H9 (cell line): ENCODE results near the gene TRPV3. TPM values are rescaled to one million over a fixed set of nuclear protein-coding genes. Genes with fewer than 3 reads are reported as not detected.

Source experiments
- DNase-seq: peaks from one replicate; pipeline ENCODE4 v3.0.0-alpha.2; 2017
- H2AFZ ChIP-seq: one replicate; pipeline ENCODE4 v1.6.1; 2013; ENCODE audit warnings: mild to moderate bottlenecking, low read length, control low read depth, moderate library complexity
- H2AK5ac ChIP-seq: 2 replicates; pipeline ENCODE4 v1.6.1; 2013; ENCODE audit warnings: low read length, control low read depth, mixed read lengths; ENCODE audit not compliant: insufficient read length
- H2BK120ac ChIP-seq: one replicate; pipeline ENCODE4 v1.6.1; 2013; ENCODE audit warnings: low read depth, mild to moderate bottlenecking, low read length, control low read depth, inconsistent platforms; ENCODE audit not compliant: poor library complexity, severe bottlenecking
- H2BK12ac ChIP-seq: 2 replicates; pipeline ENCODE4 v1.6.1; 2013; ENCODE audit warnings: low read length, control low read depth, mixed read lengths, low read depth; ENCODE audit not compliant: insufficient read length
- H2BK15ac ChIP-seq: 2 replicates; pipeline ENCODE4 v1.6.1; 2013; ENCODE audit warnings: low read depth, low read length, control low read depth
- H2BK20ac ChIP-seq: one replicate; pipeline ENCODE4 v1.6.1; 2013; ENCODE audit warnings: low read depth, mild to moderate bottlenecking, low read length, control low read depth, inconsistent platforms; ENCODE audit not compliant: poor library complexity, severe bottlenecking
- H2BK5ac ChIP-seq: 2 replicates; pipeline ENCODE4 v1.6.1; 2013; ENCODE audit warnings: low read length, control low read depth, mixed read lengths; ENCODE audit not compliant: insufficient read length
- H3K14ac ChIP-seq: 2 replicates; pipeline ENCODE4 v1.6.1; 2013; ENCODE audit warnings: low read length, control low read depth; ENCODE audit not compliant: insufficient read depth
- H3K18ac ChIP-seq: 2 replicates; pipeline ENCODE4 v1.6.1; 2013; ENCODE audit warnings: low read depth, mild to moderate bottlenecking, mixed read lengths, low read length, control low read depth; ENCODE audit not compliant: insufficient read length
- H3K23ac ChIP-seq: 2 replicates; pipeline ENCODE4 v1.6.1; 2013; ENCODE audit warnings: low read length, control low read depth, mixed read lengths, low read depth; ENCODE audit not compliant: insufficient read length
- H3K23me2 ChIP-seq: 2 replicates; pipeline ENCODE4 v1.6.1; 2013; ENCODE audit warnings: low read depth, mild to moderate bottlenecking, mixed read lengths, low read length, control low read depth; ENCODE audit not compliant: insufficient read length, poor library complexity, severe bottlenecking
- H3K27ac ChIP-seq: 2 replicates; pipeline ENCODE4 v1.5.1; 2013; ENCODE audit warnings: low read length, control low read depth, mixed read lengths, low read depth; ENCODE audit not compliant: insufficient read length
- H3K27me3 ChIP-seq: 2 replicates; pipeline ENCODE4 v1.6.1; 2013; ENCODE audit warnings: low read length, control low read depth, inconsistent platforms; ENCODE audit not compliant: insufficient read depth
- H3K4ac ChIP-seq: 2 replicates; pipeline ENCODE4 v1.6.1; 2013; ENCODE audit warnings: low read depth, mild to moderate bottlenecking, control low read depth, inconsistent platforms, low read length, moderate library complexity
- H3K4me1 ChIP-seq: 2 replicates; pipeline ENCODE4 v1.6.1; 2013; ENCODE audit warnings: low read length, control low read depth, inconsistent platforms; ENCODE audit not compliant: insufficient read depth
- H3K4me2 ChIP-seq: 2 replicates; pipeline ENCODE4 v1.6.1; 2013; ENCODE audit warnings: low read length, control low read depth, mixed read lengths; ENCODE audit not compliant: insufficient read length, insufficient read depth
- H3K56ac ChIP-seq: 2 replicates; pipeline ENCODE4 v1.6.1; 2013; ENCODE audit warnings: low read depth, mild to moderate bottlenecking, mixed read lengths, low read length, control low read depth; ENCODE audit not compliant: insufficient read length
- H3K79me1 ChIP-seq: 2 replicates; pipeline ENCODE4 v1.6.1; 2013; ENCODE audit warnings: low read depth, mild to moderate bottlenecking, moderate library complexity, low read length, control low read depth, inconsistent platforms; ENCODE audit not compliant: insufficient read depth, poor library complexity, severe bottlenecking
- H3K79me2 ChIP-seq: 2 replicates; pipeline ENCODE4 v1.6.1; 2013; ENCODE audit warnings: low read length, control low read depth, inconsistent platforms; ENCODE audit not compliant: insufficient read depth
- H3K9ac ChIP-seq: 2 replicates; pipeline ENCODE4 v1.6.1; 2013; ENCODE audit warnings: low read length, control low read depth, mixed read lengths; ENCODE audit not compliant: insufficient read length; ENCODE audit errors: extremely low read depth
- H3K9me3 ChIP-seq: one replicate; pipeline ENCODE4 v1.6.1; 2013; ENCODE audit warnings: low read depth, low read length, inconsistent platforms; ENCODE audit not compliant: control insufficient read depth
- H3T11ph ChIP-seq: one replicate; pipeline ENCODE4 v1.6.1; 2013; ENCODE audit warnings: mild to moderate bottlenecking, low read length, control low read depth, inconsistent platforms
- H4K20me1 ChIP-seq: one replicate; pipeline ENCODE4 v1.6.1; 2013; ENCODE audit not compliant: control insufficient read depth, insufficient read length, insufficient read depth
- H4K5ac ChIP-seq: 2 replicates; pipeline ENCODE4 v1.6.1; 2013; ENCODE audit warnings: low read depth, mild to moderate bottlenecking, mixed read lengths, low read length, control low read depth; ENCODE audit not compliant: insufficient read length
- H4K8ac ChIP-seq: replicated peaks from 2 replicates; pipeline ENCODE4 v1.6.1; 2013; ENCODE audit warnings: low read length, control low read depth, mixed read lengths, low read depth; ENCODE audit not compliant: insufficient read length
- H4K91ac ChIP-seq: 2 replicates; pipeline ENCODE4 v1.6.1; 2013; ENCODE audit warnings: low read depth, mild to moderate bottlenecking, moderate library complexity, mixed read lengths, low read length, control low read depth; ENCODE audit not compliant: insufficient read length
- H3K27ac Mint-ChIP-seq, 3 experiments: 2 replicates in 2 of 3; 3 replicates in 1 of 3; pipeline ENCODE4 v1.8.0; 2020 to 2021; ENCODE audit warnings: mixed read lengths in 3 of 3, mild to moderate bottlenecking in 1 of 3, moderate library complexity in 1 of 3
- H3K27me3 Mint-ChIP-seq: 2 replicates; pipeline ENCODE4 v1.8.0; 2021; ENCODE audit warnings: low read depth, mild to moderate bottlenecking, moderate library complexity, mixed read lengths
- H3K36me3 Mint-ChIP-seq, 3 experiments: 2 replicates in 2 of 3; 3 replicates in 1 of 3; pipeline ENCODE4 v1.8.0; 2020 to 2021; ENCODE audit warnings: low read depth in 3 of 3, mixed read lengths in 3 of 3; ENCODE audit not compliant: insufficient read depth in 1 of 3
- H3K4me1 Mint-ChIP-seq, 2 experiments: 2 replicates each; pipeline ENCODE4 v1.8.0; 2020; ENCODE audit warnings: mixed read lengths in 2 of 2
- H3K4me3 Mint-ChIP-seq, 2 experiments: 2 replicates in 1 of 2; 3 replicates in 1 of 2; pipeline ENCODE4 v1.8.0; 2020 to 2021; ENCODE audit warnings: mild to moderate bottlenecking in 2 of 2, mixed read lengths in 2 of 2, moderate library complexity in 1 of 2
- H3K9me3 Mint-ChIP-seq, 2 experiments: 2 replicates in 1 of 2; 3 replicates in 1 of 2; pipeline ENCODE4 v1.8.0; 2020; ENCODE audit warnings: mild to moderate bottlenecking in 2 of 2, mixed read lengths in 2 of 2, moderate library complexity in 1 of 2
- WGBS: extraction: QIAGEN DNeasy Blood & Tissue Kit; methylation state at CpG from one replicate; pipeline ENCODE4 v1.1.7; 2013; ENCODE audit warnings: missing lambda C conversion rate, low lambda C conversion rate, mixed read lengths; ENCODE audit not compliant: insufficient read length; ENCODE audit errors: extremely low coverage; 5-methylcytosine and 5-hydroxymethylcytosine counted together
- total RNA-seq: library from RNA; stranded (reverse); gene quantifications from 2 replicates; pipeline ENCODE4 v1.2.1, GENCODE V29; 2021
- TF ChIP-seq, protein P1 (sequence below): fragments of 200-600 bp; sonication (generic); conservative IDR thresholded peaks from 3 replicates; pipeline ENCODE4 v1.8.0; 2021; ENCODE audit warnings: antibody characterized with exemption, mild to moderate bottlenecking

The TRPV3 gene
- total RNA-seq, 1 experiment from 2014 or later, result 0.63 TPM

- no peak overlapping the region for H2BK20ac ChIP-seq
- H2AFZ ChIP-seq, result no peak overlapping the region
- H4K8ac ChIP-seq, result no peak overlapping the region
- no peak overlapping the region for H2BK120ac ChIP-seq
- no peak overlapping the region for H3K14ac ChIP-seq
- H3K36me3 Mint-ChIP-seq, result peaks cover 0 to 3% (median 0%) of the 10 kb centered on the region in 3 experiments; a peak in 4 of 7 replicates
- H3K27me3 ChIP-seq, result no peaks in the 10 kb centered on the region
- H2BK5ac ChIP-seq, result no peak overlapping the region
- H3K56ac ChIP-seq, result no peak overlapping the region
- no peak overlapping the region for H4K91ac ChIP-seq
- H3K18ac ChIP-seq, result no peak overlapping the region
- no peak overlapping the region for H2AK5ac ChIP-seq
- TF ChIP-seq, protein P1, sequence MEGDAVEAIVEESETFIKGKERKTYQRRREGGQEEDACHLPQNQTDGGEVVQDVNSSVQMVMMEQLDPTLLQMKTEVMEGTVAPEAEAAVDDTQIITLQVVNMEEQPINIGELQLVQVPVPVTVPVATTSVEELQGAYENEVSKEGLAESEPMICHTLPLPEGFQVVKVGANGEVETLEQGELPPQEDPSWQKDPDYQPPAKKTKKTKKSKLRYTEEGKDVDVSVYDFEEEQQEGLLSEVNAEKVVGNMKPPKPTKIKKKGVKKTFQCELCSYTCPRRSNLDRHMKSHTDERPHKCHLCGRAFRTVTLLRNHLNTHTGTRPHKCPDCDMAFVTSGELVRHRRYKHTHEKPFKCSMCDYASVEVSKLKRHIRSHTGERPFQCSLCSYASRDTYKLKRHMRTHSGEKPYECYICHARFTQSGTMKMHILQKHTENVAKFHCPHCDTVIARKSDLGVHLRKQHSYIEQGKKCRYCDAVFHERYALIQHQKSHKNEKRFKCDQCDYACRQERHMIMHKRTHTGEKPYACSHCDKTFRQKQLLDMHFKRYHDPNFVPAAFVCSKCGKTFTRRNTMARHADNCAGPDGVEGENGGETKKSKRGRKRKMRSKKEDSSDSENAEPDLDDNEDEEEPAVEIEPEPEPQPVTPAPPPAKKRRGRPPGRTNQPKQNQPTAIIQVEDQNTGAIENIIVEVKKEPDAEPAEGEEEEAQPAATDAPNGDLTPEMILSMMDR, result no peak
- H3K4me1 Mint-ChIP-seq, result peaks cover 43 to 45% of the 10 kb centered on the region in 2 experiments
- peaks cover 3 to 8% of the 10 kb centered on the region in 2 experiments; a peak in 3 of 5 replicates for H3K9me3 Mint-ChIP-seq
- H3K27ac ChIP-seq, result no peak overlapping the region
- no peaks in the 10 kb centered on the region for H3K9me3 ChIP-seq
- H4K20me1 ChIP-seq, result no peaks in the 10 kb centered on the region
- H3K4me1 ChIP-seq, result peaks cover 4% of the 10 kb centered on the region; the same call in 1 of the 2 replicates
- no peak overlapping the region for H2BK15ac ChIP-seq
- no peak overlapping the region for H3K4me2 ChIP-seq
- H3K27me3 Mint-ChIP-seq, result peaks cover 36% of the 10 kb centered on the region
- no peak overlapping the region for H3K9ac ChIP-seq
- no peak overlapping the region for H3K4ac ChIP-seq
- H3K79me2 ChIP-seq, result no peaks in the 10 kb centered on the region
- H3T11ph ChIP-seq, result no peak overlapping the region
- no peaks in the 10 kb centered on the region for H3K79me1 ChIP-seq
- no peak overlapping the region for H3K23ac ChIP-seq
- DNase-seq, result no peak
- H2BK12ac ChIP-seq, result no peak overlapping the region
- H3K23me2 ChIP-seq, result no peaks in the 10 kb centered on the region
- no CpG with 5 or more reads among the region's 7 CpGs for WGBS
- no peak overlapping the region for H3K4me3 Mint-ChIP-seq
- H3K27ac Mint-ChIP-seq, result peak overlapping the region in 1 of 3 experiments; percentile 79; a peak in 2 of 7 replicates
- no peak overlapping the region for H4K5ac ChIP-seq
Measured at GRCh38 chr17:3510090-3510489, 47.5 kb downstream of the TRPV3 start.
